Measurements from ENCODE around the gene ABLIM2. TPM values are rescaled to one million over a fixed set of nuclear protein-coding genes. Genes with fewer than 3 reads are reported as not detected.

ABLIM2 gene
- total and polyA plus RNA-seq, 2 experiments from 2014 or later: 1.5 to 4.3 TPM

DNA sequence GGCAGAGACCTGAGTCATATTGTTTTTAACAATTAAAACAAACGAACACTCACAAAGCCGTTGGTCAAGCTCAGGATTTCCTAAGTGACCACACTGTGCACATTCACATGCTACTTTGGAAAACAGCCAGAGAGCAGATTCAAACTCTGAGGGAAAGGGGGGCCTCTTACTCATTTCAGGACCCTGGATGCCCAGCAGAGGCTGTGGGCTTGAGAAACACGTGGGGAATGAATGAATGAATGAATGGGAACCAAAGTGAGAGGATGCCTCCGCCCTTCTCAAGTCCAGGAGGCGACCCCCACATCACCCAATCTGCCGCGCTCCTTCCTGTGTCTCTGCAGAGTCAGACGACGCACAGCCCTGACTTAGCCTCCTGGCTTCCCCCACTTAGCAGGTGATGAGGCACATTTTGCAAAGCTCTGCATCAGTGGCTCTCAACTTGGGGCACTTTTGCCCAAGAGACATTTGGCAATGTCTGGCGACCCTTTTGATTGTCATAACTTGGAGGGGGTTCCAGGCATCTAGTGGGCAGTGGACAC is 76.0 kb downstream of the ABLIM2 start (continued):
- TF ChIP-seq, protein P1, sequence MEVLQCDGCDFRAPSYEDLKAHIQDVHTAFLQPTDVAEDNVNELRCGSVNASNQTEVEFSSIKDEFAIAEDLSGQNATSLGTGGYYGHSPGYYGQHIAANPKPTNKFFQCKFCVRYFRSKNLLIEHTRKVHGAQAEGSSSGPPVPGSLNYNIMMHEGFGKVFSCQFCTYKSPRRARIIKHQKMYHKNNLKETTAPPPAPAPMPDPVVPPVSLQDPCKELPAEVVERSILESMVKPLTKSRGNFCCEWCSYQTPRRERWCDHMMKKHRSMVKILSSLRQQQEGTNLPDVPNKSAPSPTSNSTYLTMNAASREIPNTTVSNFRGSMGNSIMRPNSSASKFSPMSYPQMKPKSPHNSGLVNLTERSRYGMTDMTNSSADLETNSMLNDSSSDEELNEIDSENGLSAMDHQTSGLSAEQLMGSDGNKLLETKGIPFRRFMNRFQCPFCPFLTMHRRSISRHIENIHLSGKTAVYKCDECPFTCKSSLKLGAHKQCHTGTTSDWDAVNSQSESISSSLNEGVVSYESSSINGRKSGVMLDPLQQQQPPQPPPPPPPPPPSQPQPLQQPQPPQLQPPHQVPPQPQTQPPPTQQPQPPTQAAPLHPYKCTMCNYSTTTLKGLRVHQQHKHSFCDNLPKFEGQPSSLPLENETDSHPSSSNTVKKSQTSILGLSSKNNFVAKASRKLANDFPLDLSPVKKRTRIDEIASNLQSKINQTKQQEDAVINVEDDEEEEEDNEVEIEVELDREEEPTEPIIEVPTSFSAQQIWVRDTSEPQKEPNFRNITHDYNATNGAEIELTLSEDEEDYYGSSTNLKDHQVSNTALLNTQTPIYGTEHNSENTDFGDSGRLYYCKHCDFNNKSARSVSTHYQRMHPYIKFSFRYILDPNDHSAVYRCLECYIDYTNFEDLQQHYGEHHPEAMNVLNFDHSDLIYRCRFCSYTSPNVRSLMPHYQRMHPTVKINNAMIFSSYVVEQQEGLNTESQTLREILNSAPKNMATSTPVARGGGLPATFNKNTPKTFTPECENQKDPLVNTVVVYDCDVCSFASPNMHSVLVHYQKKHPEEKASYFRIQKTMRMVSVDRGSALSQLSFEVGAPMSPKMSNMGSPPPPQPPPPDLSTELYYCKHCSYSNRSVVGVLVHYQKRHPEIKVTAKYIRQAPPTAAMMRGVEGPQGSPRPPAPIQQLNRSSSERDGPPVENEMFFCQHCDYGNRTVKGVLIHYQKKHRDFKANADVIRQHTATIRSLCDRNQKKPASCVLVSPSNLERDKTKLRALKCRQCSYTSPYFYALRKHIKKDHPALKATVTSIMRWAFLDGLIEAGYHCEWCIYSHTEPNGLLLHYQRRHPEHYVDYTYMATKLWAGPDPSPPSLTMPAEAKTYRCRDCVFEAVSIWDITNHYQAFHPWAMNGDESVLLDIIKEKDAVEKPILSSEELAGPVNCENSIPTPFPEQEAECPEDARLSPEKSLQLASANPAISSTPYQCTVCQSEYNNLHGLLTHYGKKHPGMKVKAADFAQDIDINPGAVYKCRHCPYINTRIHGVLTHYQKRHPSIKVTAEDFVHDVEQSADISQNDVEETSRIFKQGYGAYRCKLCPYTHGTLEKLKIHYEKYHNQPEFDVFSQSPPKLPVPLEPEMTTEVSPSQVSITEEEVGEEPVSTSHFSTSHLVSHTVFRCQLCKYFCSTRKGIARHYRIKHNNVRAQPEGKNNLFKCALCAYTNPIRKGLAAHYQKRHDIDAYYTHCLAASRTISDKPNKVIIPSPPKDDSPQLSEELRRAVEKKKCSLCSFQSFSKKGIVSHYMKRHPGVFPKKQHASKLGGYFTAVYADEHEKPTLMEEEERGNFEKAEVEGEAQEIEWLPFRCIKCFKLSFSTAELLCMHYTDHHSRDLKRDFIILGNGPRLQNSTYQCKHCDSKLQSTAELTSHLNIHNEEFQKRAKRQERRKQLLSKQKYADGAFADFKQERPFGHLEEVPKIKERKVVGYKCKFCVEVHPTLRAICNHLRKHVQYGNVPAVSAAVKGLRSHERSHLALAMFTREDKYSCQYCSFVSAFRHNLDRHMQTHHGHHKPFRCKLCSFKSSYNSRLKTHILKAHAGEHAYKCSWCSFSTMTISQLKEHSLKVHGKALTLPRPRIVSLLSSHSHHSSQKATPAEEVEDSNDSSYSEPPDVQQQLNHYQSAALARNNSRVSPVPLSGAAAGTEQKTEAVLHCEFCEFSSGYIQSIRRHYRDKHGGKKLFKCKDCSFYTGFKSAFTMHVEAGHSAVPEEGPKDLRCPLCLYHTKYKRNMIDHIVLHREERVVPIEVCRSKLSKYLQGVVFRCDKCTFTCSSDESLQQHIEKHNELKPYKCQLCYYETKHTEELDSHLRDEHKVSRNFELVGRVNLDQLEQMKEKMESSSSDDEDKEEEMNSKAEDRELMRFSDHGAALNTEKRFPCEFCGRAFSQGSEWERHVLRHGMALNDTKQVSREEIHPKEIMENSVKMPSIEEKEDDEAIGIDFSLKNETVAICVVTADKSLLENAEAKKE (CRISPR knock-in tag; IDR thresholded peaks at IDR 0.05): no peak
- no peak for TF ChIP-seq ZNF114 (CRISPR knock-in tag; IDR thresholded peaks at IDR 0.05)
- TF ChIP-seq, protein P2, sequence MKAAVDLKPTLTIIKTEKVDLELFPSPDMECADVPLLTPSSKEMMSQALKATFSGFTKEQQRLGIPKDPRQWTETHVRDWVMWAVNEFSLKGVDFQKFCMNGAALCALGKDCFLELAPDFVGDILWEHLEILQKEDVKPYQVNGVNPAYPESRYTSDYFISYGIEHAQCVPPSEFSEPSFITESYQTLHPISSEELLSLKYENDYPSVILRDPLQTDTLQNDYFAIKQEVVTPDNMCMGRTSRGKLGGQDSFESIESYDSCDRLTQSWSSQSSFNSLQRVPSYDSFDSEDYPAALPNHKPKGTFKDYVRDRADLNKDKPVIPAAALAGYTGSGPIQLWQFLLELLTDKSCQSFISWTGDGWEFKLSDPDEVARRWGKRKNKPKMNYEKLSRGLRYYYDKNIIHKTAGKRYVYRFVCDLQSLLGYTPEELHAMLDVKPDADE (IDR thresholded peaks at IDR 0.05): no peak
- no peak for TF ChIP-seq NANOG (IDR thresholded peaks at IDR 0.05; ENCODE audit: borderline replicate concordance)
- no peak for TF ChIP-seq EZH2phosphoT487 (IDR thresholded peaks at IDR 0.05; ENCODE audit: unreplicated experiment)
- TF ChIP-seq JUNB (IDR thresholded peaks at IDR 0.05; ENCODE audit: unreplicated experiment): no peak
- TF ChIP-seq ZNF331 (CRISPR knock-in tag; IDR thresholded peaks at IDR 0.05; ENCODE audit: low read depth): no peak
- TF ChIP-seq, protein P3, sequence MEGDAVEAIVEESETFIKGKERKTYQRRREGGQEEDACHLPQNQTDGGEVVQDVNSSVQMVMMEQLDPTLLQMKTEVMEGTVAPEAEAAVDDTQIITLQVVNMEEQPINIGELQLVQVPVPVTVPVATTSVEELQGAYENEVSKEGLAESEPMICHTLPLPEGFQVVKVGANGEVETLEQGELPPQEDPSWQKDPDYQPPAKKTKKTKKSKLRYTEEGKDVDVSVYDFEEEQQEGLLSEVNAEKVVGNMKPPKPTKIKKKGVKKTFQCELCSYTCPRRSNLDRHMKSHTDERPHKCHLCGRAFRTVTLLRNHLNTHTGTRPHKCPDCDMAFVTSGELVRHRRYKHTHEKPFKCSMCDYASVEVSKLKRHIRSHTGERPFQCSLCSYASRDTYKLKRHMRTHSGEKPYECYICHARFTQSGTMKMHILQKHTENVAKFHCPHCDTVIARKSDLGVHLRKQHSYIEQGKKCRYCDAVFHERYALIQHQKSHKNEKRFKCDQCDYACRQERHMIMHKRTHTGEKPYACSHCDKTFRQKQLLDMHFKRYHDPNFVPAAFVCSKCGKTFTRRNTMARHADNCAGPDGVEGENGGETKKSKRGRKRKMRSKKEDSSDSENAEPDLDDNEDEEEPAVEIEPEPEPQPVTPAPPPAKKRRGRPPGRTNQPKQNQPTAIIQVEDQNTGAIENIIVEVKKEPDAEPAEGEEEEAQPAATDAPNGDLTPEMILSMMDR (conservative IDR thresholded peaks at IDR 0.05; ENCODE audit: low read depth in 2 of 2): no peak
- TF ChIP-seq EZH2 (IDR thresholded peaks at IDR 0.05; ENCODE audit: low read depth, unreplicated experiment): no peak
- TF ChIP-seq STAT1 (IDR thresholded peaks at IDR 0.05; ENCODE audit: unreplicated experiment): no peak
- no peak for TF ChIP-seq POLR2AphosphoS5 (IDR thresholded peaks at IDR 0.05; ENCODE audit: low read depth)
- no peak for TF ChIP-seq CREB1 (CRISPR knock-in tag; IDR thresholded peaks at IDR 0.05; ENCODE audit: low read depth)
